ENCODE results near the gene EXOSC7.
"Not testable (repeated sequence)": the region's sequence is repeated elsewhere in the genome, so short reads cannot be mapped to it uniquely, and the experiment has no call there.

EXOSC7 gene

DNA sequence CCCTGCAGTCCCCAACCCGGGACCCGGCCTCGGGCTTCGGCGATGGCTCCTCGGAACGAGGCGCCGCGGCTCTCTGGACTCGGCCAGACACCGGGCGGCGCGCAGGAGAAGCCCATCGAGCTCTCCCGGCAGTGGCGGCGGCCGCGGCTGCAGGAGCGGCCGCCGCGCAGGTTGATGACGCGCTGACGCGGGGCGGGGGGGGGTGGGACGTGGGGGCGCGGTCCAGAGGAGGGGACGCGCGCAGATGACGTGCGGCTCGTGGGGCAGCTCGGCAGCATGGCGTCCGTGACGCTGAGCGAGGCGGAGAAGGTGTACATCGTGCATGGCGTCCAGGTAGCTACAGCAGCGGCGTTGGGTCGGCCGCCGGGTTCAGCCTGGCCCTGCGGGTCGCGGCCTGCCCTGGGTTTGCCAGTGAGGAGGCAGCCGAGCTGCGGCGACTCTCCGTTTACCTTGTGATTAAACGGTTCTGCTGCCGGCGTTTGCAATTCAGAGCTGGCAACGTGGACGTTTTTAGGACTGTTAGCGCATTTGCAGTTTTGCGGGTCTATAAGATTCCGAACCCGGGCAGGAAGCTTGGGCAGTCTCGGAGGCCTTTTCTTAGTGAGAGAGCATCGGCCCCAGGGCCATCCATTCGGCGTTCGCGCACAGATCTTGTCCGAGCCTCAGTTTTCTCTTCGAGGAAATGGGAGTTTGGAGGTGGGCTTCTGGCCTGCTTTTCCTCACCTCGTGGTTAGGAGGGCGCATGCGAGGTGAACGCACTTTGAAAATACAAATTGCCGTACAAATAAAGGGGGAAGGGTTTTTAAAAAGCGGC is at the start of gene EXOSC7, which contains the start of gene ZDHHC3:
Gene EXOSC7, plus strand, starts transcription at position 243 of the 814 bp plus-strand sequence. Its CDS starts 34 bp downstream, at position 277.
Gene ZDHHC3, minus strand, starts transcription at position 173 of the 814 bp plus-strand sequence. CDS start 16,738 bp downstream, outside the sequence.
- peak; percentile 75 to 80 for DNase-seq (ENCODE audit: low read depth in 2 of 2)

DNA sequence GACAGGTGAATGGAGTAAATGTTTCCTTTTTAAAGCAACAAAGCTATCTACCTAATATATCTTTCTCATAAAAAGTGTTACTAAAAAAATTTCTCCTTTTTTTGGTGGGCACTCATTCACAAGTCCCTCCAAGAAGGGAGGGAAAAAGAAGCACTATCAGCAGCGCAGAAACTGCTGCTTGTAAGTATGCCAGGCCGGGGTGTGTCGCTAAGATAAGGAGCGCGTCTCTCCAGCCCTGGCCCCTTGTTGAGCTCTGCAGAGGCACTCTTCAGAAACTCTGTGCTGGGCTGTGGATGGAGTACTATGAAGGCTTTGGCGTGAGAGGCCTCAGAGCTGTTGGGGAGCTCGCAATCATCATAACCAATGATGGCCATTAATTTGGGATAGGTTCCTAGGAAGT is 49.1 kb upstream of the EXOSC7 start:
- DNase-seq (ENCODE audit: low read depth in 2 of 2), result no peak

DNA sequence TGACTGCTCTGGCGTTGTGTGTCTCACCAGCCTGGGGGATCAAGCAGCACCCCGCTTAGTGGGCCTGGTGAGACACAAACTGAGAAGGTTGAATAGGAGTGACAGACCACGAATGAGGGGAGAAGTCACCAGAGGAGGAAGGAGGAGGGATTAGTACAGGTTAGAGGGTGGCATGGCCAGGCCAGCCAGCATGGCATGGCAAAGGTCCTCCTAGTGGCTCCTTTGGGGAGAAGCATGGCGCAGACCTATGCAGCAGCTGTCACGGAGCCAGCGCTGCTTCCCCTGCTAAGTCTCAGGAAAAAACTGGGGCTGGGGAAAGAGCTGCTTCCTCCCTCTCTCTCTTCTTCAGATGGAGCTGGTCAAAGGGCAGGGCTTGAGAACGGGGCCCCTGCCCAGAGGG is 48.7 kb upstream of the EXOSC7 start:
- no peak for DNase-seq (ENCODE audit: low read depth in 2 of 2)

- DNase-seq (ENCODE audit: low read depth in 2 of 2), result no peak
These were observed 46.3 kb upstream of the EXOSC7 start for GRCh38 chr3:44929782-44930181.

DNA sequence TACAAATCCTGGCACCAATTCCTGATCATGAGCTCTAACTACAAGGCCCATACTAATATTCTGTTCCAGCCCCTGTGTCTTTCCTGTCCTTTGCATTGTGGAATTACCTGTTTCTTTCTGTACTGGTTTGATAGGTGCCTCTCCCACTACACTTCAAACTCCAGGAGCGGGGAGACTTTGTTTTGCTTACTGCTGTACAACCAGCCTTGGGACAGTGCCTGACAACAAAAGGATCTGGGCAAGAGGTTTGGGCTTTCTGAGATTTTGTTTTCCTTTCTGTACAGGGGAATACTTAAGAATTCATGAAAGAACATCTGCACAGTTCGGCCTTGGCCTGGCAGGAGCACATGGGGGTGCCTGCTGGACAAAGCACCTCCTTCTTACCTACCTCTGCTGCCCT is 45.1 kb upstream of the EXOSC7 start:
- DNase-seq (ENCODE audit: low read depth in 2 of 2), result no peak

DNA sequence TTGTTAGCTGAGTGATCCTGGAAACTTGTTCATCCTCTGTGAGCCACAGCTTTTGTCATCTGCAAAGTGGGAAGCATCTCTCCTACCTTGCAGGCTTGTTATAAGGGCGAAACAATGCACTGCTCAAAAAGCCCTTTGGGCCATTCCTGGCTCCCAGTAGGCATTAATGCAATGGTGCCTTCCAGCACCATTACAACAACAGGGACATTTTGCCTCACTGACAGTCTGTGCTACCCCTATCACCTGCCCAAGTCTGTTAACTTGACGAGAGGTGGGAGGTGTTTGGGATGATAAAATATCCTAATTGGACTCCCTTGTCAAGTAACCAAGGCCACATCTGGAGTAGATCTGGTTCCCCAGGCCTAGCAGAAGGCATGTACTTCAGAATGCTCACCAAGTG is 44.3 kb upstream of the EXOSC7 start:
- DNase-seq (ENCODE audit: low read depth in 2 of 2), result no peak

- DNase-seq (ENCODE audit: low read depth in 2 of 2), result no peak
These were observed 43.8 kb upstream of the EXOSC7 start for GRCh38 chr3:44932271-44932670.

DNA sequence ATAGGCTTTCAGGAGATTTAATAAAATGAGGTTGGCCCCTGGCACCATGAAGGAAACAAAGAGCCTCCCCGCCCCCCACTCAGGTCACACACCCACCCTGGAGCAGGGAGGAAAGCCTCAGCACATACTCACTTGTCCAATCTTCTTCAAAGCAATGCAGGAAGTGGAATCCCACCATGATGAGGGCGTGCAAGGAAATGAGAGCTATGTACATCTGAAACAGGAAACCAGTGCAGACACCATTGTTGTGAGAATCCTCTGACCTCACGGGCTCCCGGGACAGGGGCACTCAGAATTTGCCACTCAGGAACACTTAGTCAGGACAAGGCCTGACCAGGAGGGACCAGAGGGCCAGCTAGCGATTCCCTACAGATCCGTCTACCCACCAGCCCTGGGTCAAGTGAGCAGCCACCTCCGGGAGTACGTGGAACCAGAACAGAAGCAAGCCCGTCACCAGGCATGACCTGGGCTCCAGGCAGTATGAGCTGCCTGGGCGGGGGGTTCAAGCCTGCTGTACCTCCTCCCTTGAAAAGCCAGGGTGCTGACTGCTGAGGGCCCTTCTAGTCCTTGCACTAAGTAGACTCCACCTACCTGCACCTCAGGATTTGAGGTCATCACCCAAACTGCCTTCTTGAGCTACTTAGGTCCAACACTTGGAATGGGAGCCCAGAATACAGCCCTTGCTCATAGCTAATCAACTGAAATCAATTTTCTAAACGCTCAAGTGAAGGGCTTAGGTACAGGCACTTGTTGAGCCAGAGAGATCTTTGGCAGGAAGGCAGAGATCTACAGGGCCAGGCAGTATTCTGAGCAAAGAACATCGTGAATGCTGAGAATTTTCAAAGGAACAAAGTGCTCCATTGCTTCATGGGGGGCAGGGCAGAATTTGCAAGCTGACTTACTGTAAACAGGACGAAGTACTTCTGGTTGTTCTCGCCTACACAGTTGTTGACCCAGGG is 42.8 kb upstream of the EXOSC7 start:
- no peak for DNase-seq (ENCODE audit: low read depth in 2 of 2)

DNA sequence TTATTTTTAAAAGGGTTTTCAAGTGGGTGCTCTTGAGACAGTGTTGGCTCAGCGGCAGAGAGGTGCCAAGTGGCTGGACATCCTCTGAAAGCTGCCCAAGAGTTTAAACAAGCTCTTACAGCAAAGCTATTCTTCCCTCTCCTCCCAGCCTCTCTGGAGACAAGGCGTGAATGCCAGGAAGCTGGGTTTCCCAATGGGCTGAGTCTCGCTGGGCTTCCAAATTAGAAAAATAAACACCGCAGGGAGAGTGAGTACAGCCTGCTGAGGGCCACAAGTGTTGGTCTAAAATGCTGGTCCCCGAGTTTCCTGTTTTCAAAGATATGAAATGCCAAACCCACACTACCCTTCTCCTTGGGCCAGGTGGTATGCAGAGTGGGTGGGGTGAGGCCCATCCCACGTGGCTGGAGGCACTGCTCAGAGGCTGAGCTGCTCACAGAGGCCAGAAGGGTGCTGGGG is 36.4 kb upstream of the EXOSC7 start:
- DNase-seq (ENCODE audit: low read depth in 2 of 2), result no peak

GRCh38 chr3:44942202-44942921 is 33.7 kb upstream of the EXOSC7 start:
- DNase-seq (ENCODE audit: low read depth in 2 of 2), result no peak

GRCh38 chr3:44948239-44948638 is 27.8 kb upstream of the EXOSC7 start:
- no peak for DNase-seq (ENCODE audit: low read depth in 2 of 2)

GRCh38 chr3:44949770-44950169 is 26.3 kb upstream of the EXOSC7 start:
- DNase-seq (ENCODE audit: low read depth in 2 of 2), result not testable (repeated sequence)

- DNase-seq (ENCODE audit: low read depth in 2 of 2), result no peak
These were observed 25.7 kb upstream of the EXOSC7 start for GRCh38 chr3:44950275-44950734.

- DNase-seq (ENCODE audit: low read depth in 2 of 2), result no peak
These were observed 23.4 kb upstream of the EXOSC7 start for GRCh38 chr3:44952689-44953088.

DNA sequence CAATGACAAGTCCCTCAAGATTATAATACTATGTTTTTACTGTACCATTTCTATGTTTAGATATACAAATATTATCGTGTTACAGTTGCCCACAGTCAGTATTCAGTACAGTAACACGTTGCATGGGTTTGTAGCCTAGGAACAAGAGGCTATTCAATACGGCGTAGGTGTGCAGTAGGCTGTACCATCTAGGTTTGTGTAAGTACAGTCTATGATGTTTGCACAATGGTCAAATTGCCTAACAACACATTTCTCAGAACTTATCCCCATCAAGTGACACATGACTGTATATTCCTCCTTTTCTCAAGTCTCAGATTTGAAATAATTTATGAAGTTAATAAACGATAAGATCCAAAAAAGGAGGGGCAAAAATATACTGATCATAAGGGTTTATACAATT is 21.7 kb upstream of the EXOSC7 start:
- DNase-seq (ENCODE audit: low read depth in 2 of 2), result no peak

DNA sequence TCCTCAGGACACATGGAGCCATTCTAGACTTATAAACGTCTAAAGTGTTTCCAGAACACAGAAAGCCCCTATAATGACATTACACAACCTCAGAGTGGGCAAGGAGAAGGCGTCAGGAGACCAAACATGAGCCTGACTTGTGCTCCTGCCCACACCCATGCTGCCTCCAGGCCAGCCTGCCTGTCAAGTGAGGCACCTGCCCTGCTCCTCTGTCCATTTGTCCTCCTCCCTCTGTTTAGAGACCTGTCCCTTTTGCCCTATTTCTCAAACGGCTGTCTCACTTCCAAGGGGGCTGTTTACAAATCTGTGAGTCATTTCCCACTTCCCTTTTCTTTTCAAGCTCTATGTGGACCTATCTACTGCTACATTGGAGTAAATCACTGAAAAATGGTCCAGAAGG is 21.1 kb upstream of the EXOSC7 start:
- DNase-seq (ENCODE audit: low read depth in 2 of 2), result no peak

DNA sequence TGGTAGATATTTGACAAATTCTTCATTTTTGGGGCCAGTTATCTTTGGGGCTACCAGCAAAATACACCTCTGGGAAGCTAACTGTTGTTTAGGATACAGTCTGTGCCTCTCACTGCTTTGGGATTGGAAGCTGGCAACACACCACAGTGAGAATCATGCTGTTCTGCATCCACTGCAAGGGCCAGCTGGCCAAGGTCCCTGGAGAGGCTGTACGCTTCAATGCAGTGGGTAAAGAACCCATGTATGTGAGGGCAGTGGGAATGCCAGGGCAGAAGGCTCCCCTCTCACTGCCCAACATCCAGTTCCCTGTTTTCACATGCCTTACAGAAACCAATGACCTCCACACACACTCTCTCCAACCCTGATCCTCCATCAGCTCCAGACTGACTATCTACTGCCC is 20.1 kb upstream of the EXOSC7 start:
- DNase-seq (ENCODE audit: low read depth in 2 of 2), result no peak

DNA sequence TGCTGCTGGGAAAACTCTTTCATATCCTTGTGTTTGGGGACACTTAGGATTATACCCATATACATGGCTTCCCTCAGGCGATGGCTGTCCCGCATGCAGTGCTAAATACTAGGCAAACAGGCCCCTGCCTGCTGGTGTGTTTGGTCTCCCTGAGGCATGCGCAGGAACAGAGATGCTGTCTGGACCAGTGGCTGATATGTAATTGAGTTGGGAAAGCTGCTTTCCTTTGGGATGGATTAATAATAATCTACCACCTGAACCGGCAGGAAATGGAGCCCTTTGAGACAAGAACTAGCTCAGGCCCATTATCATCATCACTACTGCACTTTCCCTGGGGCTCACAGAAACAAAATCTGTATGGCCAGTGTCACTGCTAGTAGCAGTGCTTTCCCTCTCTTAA is 18.1 kb upstream of the EXOSC7 start:
- no peak for DNase-seq (ENCODE audit: low read depth in 2 of 2)

DNA sequence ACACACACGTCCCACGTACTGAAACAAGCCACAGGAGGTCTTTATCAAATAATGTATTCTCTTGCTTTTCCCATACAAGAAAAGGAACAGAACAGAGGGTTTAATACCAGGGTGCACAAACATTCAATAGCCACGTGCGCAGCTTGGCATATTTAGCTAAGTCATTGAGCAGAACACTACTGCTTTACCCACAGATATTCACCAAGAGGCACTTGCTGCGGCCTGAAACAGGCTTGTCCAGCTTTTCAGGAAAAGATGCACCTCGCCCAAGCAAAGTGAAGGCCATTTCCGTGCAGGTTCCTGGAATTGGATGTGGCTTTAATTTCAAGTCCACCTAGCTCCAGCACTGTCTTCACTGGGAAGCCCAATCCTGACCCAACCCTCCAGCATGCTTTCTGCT is 17.7 kb upstream of the EXOSC7 start:
- DNase-seq (ENCODE audit: low read depth in 2 of 2), result no peak

DNA sequence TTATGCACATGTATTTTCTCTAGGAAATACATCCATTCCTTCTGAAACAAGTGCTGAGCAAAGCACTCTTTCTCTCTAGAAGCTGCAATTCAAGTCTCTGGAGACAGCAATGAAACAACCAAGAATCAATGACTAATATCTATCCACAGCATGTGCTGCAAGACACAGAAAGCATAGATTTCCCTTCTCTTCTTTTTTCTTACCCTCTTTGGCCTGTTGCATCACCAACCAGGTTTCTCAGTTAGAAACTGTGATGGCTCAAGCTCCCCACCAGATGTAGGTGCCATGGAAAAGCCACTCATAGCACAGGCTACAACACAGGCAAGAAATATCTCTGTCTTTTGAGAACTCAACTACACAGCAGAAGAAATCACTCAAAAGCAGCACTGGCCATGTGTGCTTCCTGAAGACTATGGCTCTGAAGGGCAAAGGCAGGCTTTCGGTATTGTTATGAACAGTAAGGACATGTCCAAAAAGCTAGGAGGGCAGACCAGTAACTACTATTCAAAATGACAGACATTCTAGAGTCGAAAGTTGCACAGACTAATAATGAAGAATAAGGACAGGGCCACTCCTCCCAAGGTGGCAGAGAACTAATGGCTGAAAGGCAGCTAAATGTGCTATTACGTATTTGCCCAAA is 15.5 kb upstream of the EXOSC7 start:
- no peak for DNase-seq (ENCODE audit: low read depth in 2 of 2)

GRCh38 chr3:44961888-44962287 is 14.2 kb upstream of the EXOSC7 start:
- DNase-seq (ENCODE audit: low read depth in 2 of 2), result no peak

Measured in stimulated activated CD4-positive, alpha-beta T cell treated with anti-CD3 and anti-CD28 coated beads, Interleukin-1b, Interleukin-23, amount 100 ng/mL, for 4 hours (primary cell).